ENCODE data around the gene SYDE2. TPM values are rescaled to one million over a fixed set of nuclear protein-coding genes. Genes with fewer than 3 reads are reported as not detected.

Gene SYDE2
- total and polyA plus RNA-seq, 9 of the 15 experiments (the other 6 are each of a cell fraction or from before 2014, with no cell fraction given): 0.39 to 8.7 (median 4.5) TPM

- Histone ChIP-seq H3K4me2 (ENCODE audit: insufficient read depth, low read length) (no peak overlapping the region), H3K79me2 (ENCODE audit: control insufficient read depth, insufficient read depth, low read length) (no peaks in the 10 kb centered on the region), H3K9me3 (replicated peaks; ENCODE audit: control insufficient read depth, insufficient read depth, low read depth, low read length) (no peaks in the 10 kb centered on the region), H3K9ac (ENCODE audit: insufficient read depth in 1 of 2, low read depth in 2 of 2, low read length in 2 of 2) (no peak overlapping the region), H3K36me3 (ENCODE audit: control insufficient read depth, insufficient read depth, low read length) (no peaks in the 10 kb centered on the region), H4K20me1 (replicated peaks; ENCODE audit: control insufficient read depth, insufficient read depth, low read length) (no peaks in the 10 kb centered on the region; the same call in 1 of the 2 replicates), H3K9me1 (ENCODE audit: control insufficient read depth, insufficient read depth, low read length) (no peaks in the 10 kb centered on the region), H2AFZ (ENCODE audit: low read depth, low read length) (no peak overlapping the region), H3K4me3 (no peak overlapping the region), H3K4me1 (replicated peaks in 1 of 2; ENCODE audit: control insufficient read depth in 2 of 2, insufficient read depth in 2 of 2, low read length in 2 of 2) (no peaks in the 10 kb centered on the region), H3K27ac (ENCODE audit: extremely low read depth, low read depth, low read length) (no peak overlapping the region), H3K27me3 (ENCODE audit: control insufficient read depth in 2 of 2, insufficient read depth in 2 of 2, low read length in 2 of 2) (peaks cover 0 to 4% of the 10 kb centered on the region in 2 experiments; a peak in 1 of 5 replicates)
- DNase-seq (ENCODE audit: extremely low read depth in 1 of 4, low spot score in 3 of 4): no peak
- CTCF ChIA-PET (ENCODE audit: low intra/inter-chr PET ratio): no interaction called here
- TF ChIP-seq SIN3A (IDR thresholded peaks at IDR 0.05; ENCODE audit: borderline replicate concordance in 2 of 2, control insufficient read depth in 1 of 2, low read depth in 2 of 2, low read length in 2 of 2): no peak
- TF ChIP-seq PBX2 (CRISPR knock-in tag; IDR thresholded peaks at IDR 0.05; ENCODE audit: low read depth): no peak
- peak; percentile 78 for TF ChIP-seq PBX2 (tag; conservative IDR thresholded peaks at IDR 0.05; ENCODE audit: low read depth)
- no peak for TF ChIP-seq SFPQ (IDR thresholded peaks at IDR 0.05; ENCODE audit: low read depth, low read length)
- TF ChIP-seq CEBPB (tag; IDR thresholded peaks at IDR 0.05): peak; percentile 63; the same call in 1 of the 2 replicates
- peak; percentile 55 for TF ChIP-seq ATF3 (IDR thresholded peaks at IDR 0.05)
- no peak for TF ChIP-seq ATF3 (CRISPR knock-in tag; conservative IDR thresholded peaks at IDR 0.05)
- TF ChIP-seq ZNF79 (CRISPR knock-in tag; IDR thresholded peaks at IDR 0.05; ENCODE audit: low read depth): no peak
- peak; percentile 70 for TF ChIP-seq MEIS2 (IDR thresholded peaks at IDR 0.05; ENCODE audit: partially characterized antibody)
- TF ChIP-seq CEBPG (CRISPR knock-in tag; IDR thresholded peaks at IDR 0.05): no peak
- peak; percentile 71 to 83 for TF ChIP-seq CEBPG (tag; conservative IDR thresholded peaks at IDR 0.05 in 1 of 2, IDR thresholded peaks at IDR 0.05 in 1 of 2)
- WGBS (ENCODE audit: insufficient coverage, low coverage, missing lambda C conversion rate): 0% methylated on average over 3 of the region's 3 CpGs
- in situ Hi-C loops (cut with MboI): no loop called here
- no TSS peak for BruUV-seq (replicated peaks)
- ATAC-seq: peak; percentile 45; the same call in 1 of the 3 replicates
- intact Hi-C loops (cut with micrococcal nuclease): no loop called here
- no peak for FAIRE-seq
- POLR2A ChIA-PET: interaction anchor here (1.5 kb wide), 1 partner anchor 9 kb away, joined by 3 read pairs; no protein-coding TSS in a partner anchor
Observed at GRCh38 chr1:85134583-85135391, 66.0 kb downstream of the SYDE2 start.
